MM.1S (cell line): Measurements from ENCODE around the gene SARS2.
"Not testable (repeated sequence)": the region's sequence is repeated elsewhere in the genome, so short reads cannot be mapped to it uniquely, and the experiment has no call there.

Experiments
- DNase-seq: peaks from one replicate; pipeline ENCODE4 v3.0.0-alpha.2; 2015
- H2AFZ ChIP-seq: fragments of 300-600 bp; sonication (generic); 2 replicates; pipeline ENCODE4 v1.6.0; 2016; ENCODE audit warnings: antibody characterized with exemption, low read length
- H3F3A ChIP-seq: fragments of 300-600 bp; sonication (generic); 2 replicates; pipeline ENCODE4 v1.6.1; 2016; ENCODE audit warnings: mild to moderate bottlenecking, antibody characterized with exemption, low read length, moderate library complexity, mixed read lengths; ENCODE audit not compliant: insufficient read depth
- H3K27ac ChIP-seq: fragments of 300-600 bp; sonication (generic); 2 replicates; pipeline ENCODE4 v1.5.1; 2016; ENCODE audit warnings: mild to moderate bottlenecking, low read length
- H3K27me3 ChIP-seq: fragments of 300-600 bp; sonication (generic); replicated peaks from 2 replicates; pipeline ENCODE4 v1.6.0; 2016; ENCODE audit warnings: low read length; ENCODE audit not compliant: insufficient read depth
- H3K36me3 ChIP-seq: fragments of 300-600 bp; sonication (generic); replicated peaks from 2 replicates; pipeline ENCODE4 v1.6.1; 2016; ENCODE audit warnings: mild to moderate bottlenecking, low read length, mixed read lengths; ENCODE audit not compliant: insufficient read depth
- H3K4me1 ChIP-seq: fragments of 300-600 bp; sonication (generic); 2 replicates; pipeline ENCODE4 v1.6.1; 2016; ENCODE audit warnings: low read length, mixed read lengths
- H3K4me2 ChIP-seq: fragments of 300-600 bp; sonication (generic); 2 replicates; pipeline ENCODE4 v1.6.0; 2016; ENCODE audit warnings: low read depth, low read length
- H3K4me3 ChIP-seq: fragments of 300-600 bp; sonication (generic); 2 replicates; pipeline ENCODE4 v1.5.1; 2016; ENCODE audit warnings: low read length, mixed read lengths
- H3K79me2 ChIP-seq: fragments of 300-600 bp; sonication (generic); 2 replicates; pipeline ENCODE4 v1.6.1; 2016; ENCODE audit warnings: mixed run types, low read length, mixed read lengths
- H3K9ac ChIP-seq: fragments of 300-600 bp; sonication (generic); 2 replicates; pipeline ENCODE4 v1.6.1; 2016; ENCODE audit warnings: low read length, mixed read lengths
- H3K9me2 ChIP-seq: fragments of 300-600 bp; sonication (generic); replicated peaks from 2 replicates; pipeline ENCODE4 v1.6.1; 2016; ENCODE audit warnings: mild to moderate bottlenecking, low read length, mixed read lengths; ENCODE audit not compliant: insufficient read depth
- H3K9me3 ChIP-seq: fragments of 300-600 bp; sonication (generic); replicated peaks from 2 replicates; pipeline ENCODE4 v1.6.1; 2016; ENCODE audit warnings: mild to moderate bottlenecking, low read length, mixed read lengths; ENCODE audit not compliant: insufficient read depth
- H4K20me1 ChIP-seq: fragments of 300-600 bp; sonication (generic); 2 replicates; pipeline ENCODE4 v1.6.1; 2016; ENCODE audit warnings: mild to moderate bottlenecking, low read length, moderate library complexity, mixed read lengths; ENCODE audit not compliant: insufficient read depth
- CTCF ChIP-seq: fragments of 300-600 bp; sonication (generic); IDR thresholded peaks from 2 replicates; pipeline ENCODE4 v1.5.1; 2016; ENCODE audit warnings: antibody characterized with exemption, low read length, mixed read lengths
- EZH2 ChIP-seq: fragments of 300-600 bp; sonication (generic); optimal IDR thresholded peaks from 2 replicates; pipeline ENCODE3; 2017; ENCODE audit warnings: low read depth, mild to moderate bottlenecking, antibody characterized with exemption, low read length, mixed read lengths
- EZH2phosphoT487 ChIP-seq: fragments of 300-600 bp; sonication (generic); IDR thresholded peaks from 2 replicates; pipeline ENCODE4 v1.6.1; 2018; ENCODE audit warnings: antibody characterized with exemption, low read length

SARS2 gene

GRCh38 chr19:38878575-38879399 lies 51.8 kb downstream of the SARS2 start:
- H4K20me1 ChIP-seq: no peaks in the 10 kb centered on the region
- DNase-seq: no peak
- no peaks in the 10 kb centered on the region for H3K9me2 ChIP-seq
- peaks cover 21% of the 10 kb centered on the region for H3F3A ChIP-seq
- TF ChIP-seq CTCF (peak; percentile 28), EZH2phosphoT487 (no peak)
- H3K27ac ChIP-seq: peak overlapping the region; percentile 95
- H3K79me2 ChIP-seq: no peaks in the 10 kb centered on the region; the same call in 1 of the 2 replicates
- H3K4me1 ChIP-seq: peaks cover 18% of the 10 kb centered on the region
- H3K27me3 ChIP-seq: no peaks in the 10 kb centered on the region
- H3K4me3 ChIP-seq: peak overlapping the region; percentile 66
- no peaks in the 10 kb centered on the region for H3K36me3 ChIP-seq
- peak overlapping the region; percentile 75 for H2AFZ ChIP-seq
- peak overlapping the region; percentile 89 for H3K9ac ChIP-seq
- H3K9me3 ChIP-seq: no peaks in the 10 kb centered on the region
- H3K4me2 ChIP-seq: peak overlapping the region; percentile 100

- Histone ChIP-seq H3K4me3 (peak within 1 kb of the TSS; percentile 66), H3K9me2 (no peaks in the 10 kb centered on the region), H3K79me2 (no peaks in the 10 kb centered on the region; the same call in 1 of the 2 replicates), H3K9me3 (no peaks in the 10 kb centered on the region), H4K20me1 (no peaks in the 10 kb centered on the region), H3K9ac (peak within 1 kb of the TSS; percentile 89), H2AFZ (peak within 1 kb of the TSS; percentile 75), H3K36me3 (no peaks in the 10 kb centered on the region), H3K27me3 (no peaks in the 10 kb centered on the region), H3K4me1 (peaks cover 18% of the 10 kb centered on the region), H3F3A (peaks cover 21% of the 10 kb centered on the region), H3K4me2 (peak within 1 kb of the TSS; percentile 100), H3K27ac (peak within 1 kb of the TSS; percentile 95)
- no peak for TF ChIP-seq CTCF
- no peak for TF ChIP-seq EZH2phosphoT487
- TF ChIP-seq EZH2: no peak
- DNase-seq: peak; percentile 88
These were observed 52.6 kb downstream of the SARS2 start, which contains the start of gene RINL for GRCh38 chr19:38877781-38878574. Gene RINL, minus strand, starts transcription at chr19:38878275. Its CDS starts 1,533 bp downstream, at chr19:38876742.

GRCh38 chr19:38875656-38876395 lies 54.7 kb downstream of the SARS2 start:
- no peak for TF ChIP-seq EZH2phosphoT487
- no peak for TF ChIP-seq CTCF
- TF ChIP-seq EZH2: no peak
- H3K4me2 ChIP-seq: no peak overlapping the region
- H3K79me2 ChIP-seq: no peaks in the 10 kb centered on the region; the same call in 1 of the 2 replicates
- H3K9me3 ChIP-seq: no peaks in the 10 kb centered on the region
- no peak overlapping the region for H2AFZ ChIP-seq
- no peak overlapping the region for H3K9ac ChIP-seq
- H3K27me3 ChIP-seq: no peaks in the 10 kb centered on the region
- no peak overlapping the region for H3K27ac ChIP-seq
- no peaks in the 10 kb centered on the region for H3K36me3 ChIP-seq
- H3K4me1 ChIP-seq: peaks cover 18% of the 10 kb centered on the region
- no peaks in the 10 kb centered on the region for H4K20me1 ChIP-seq
- H3F3A ChIP-seq: peaks cover 21% of the 10 kb centered on the region
- H3K4me3 ChIP-seq: no peak overlapping the region
- no peaks in the 10 kb centered on the region for H3K9me2 ChIP-seq
- no peak for DNase-seq

GRCh38 chr19:38873400-38873799 lies 57.2 kb downstream of the SARS2 start:
- H3F3A ChIP-seq: peaks cover 13% of the 10 kb centered on the region
- not testable (repeated sequence) for H3K9me2 ChIP-seq, H3K4me2 ChIP-seq, H3K9me3 ChIP-seq, H3K4me3 ChIP-seq, H2AFZ ChIP-seq, H3K27ac ChIP-seq, H3K4me1 ChIP-seq, H3K27me3 ChIP-seq, H3K79me2 ChIP-seq, H3K36me3 ChIP-seq, H3K9ac ChIP-seq, H4K20me1 ChIP-seq, DNase-seq
